AG04450 (cell line): ENCODE data around the gene CACNB2. TPM values are rescaled to one million over a fixed set of nuclear protein-coding genes. Genes with fewer than 3 reads are reported as not detected.

Experiments used
- CTCF ChIA-PET: fragments of 300-600, 350-600 bp; formaldehyde crosslinking; extraction: SDS; loops from one replicate; lab custom pipeline; 2022; ENCODE audit warnings: antibody characterized with exemption, inconsistent platforms; lab: Charles Lee
- POLR2A ChIA-PET: fragments of 350-600 bp; formaldehyde crosslinking; extraction: SDS; loops from one replicate; lab custom pipeline; 2021; ENCODE audit warnings: antibody characterized with exemption, inconsistent platforms; lab: Yijun Ruan, JAX
- DNase-seq: peaks from one replicate; pipeline ENCODE4 v3.0.0-alpha.2; 2011; ENCODE audit warnings: low read depth, low spot score
- H3K27ac ChIP-seq: one replicate; pipeline ENCODE4 v1.5.1; 2012; ENCODE audit warnings: low read depth, low read length, control low read depth
- H3K27me3 ChIP-seq: one replicate; pipeline ENCODE4 v1.6.0; 2012; ENCODE audit warnings: low read length; ENCODE audit not compliant: control insufficient read depth, insufficient read depth
- H3K4me3 ChIP-seq: 2 replicates; pipeline ENCODE4 v1.5.1; 2011; ENCODE audit warnings: mild to moderate bottlenecking, low read depth, low read length, control low read depth
- H3K9me3 ChIP-seq: 2 replicates; pipeline ENCODE4 v1.5.1; 2012; ENCODE audit warnings: low read length; ENCODE audit not compliant: control insufficient read depth, insufficient read depth
- CTCF ChIP-seq: IDR thresholded peaks from 2 replicates; pipeline ENCODE4 v1.5.1; 2011; ENCODE audit warnings: low read depth, low read length, control low read depth, inconsistent platforms
- polyA plus RNA-seq: library from polyadenylated mRNA; depleted of rRNA; stranded (reverse); fragments of >200 nt; gene quantifications from 2 replicates; pipeline ENCODE4 v1.2.3, GENCODE V29; 2011

CACNB2 gene
- polyA plus RNA-seq, 1 experiment = 0.76 TPM

GRCh38 chr10:18134921-18135320, 5.3 kb upstream of the CACNB2 start:
- Histone ChIP-seq H3K9me3 (no peaks in the 10 kb centered on the region), H3K27me3 (peaks cover 6% of the 10 kb centered on the region), H3K4me3 (no peak overlapping the region), H3K27ac (no peak overlapping the region)
- ChIA-PET CTCF (no interaction called here), POLR2A (no interaction called here)
- no peak for TF ChIP-seq CTCF
- DNase-seq = no peak

GRCh38 chr10:18136073-18136791, 4.0 kb upstream of the CACNB2 start:
- no peak for DNase-seq
- H3K4me3 ChIP-seq = no peak overlapping the region
- ChIA-PET POLR2A (no interaction called here), CTCF (no interaction called here)
- H3K27ac ChIP-seq = no peak overlapping the region
- H3K27me3 ChIP-seq = peaks cover 15% of the 10 kb centered on the region
- TF ChIP-seq CTCF = no peak
- no peaks in the 10 kb centered on the region; the same call in 1 of the 2 replicates for H3K9me3 ChIP-seq

GRCh38 chr10:18137111-18137510, 3.1 kb upstream of the CACNB2 start:
- no peak overlapping the region for H3K27ac ChIP-seq
- ChIA-PET POLR2A (no interaction called here), CTCF (no interaction called here)
- peaks cover 24% of the 10 kb centered on the region for H3K27me3 ChIP-seq
- no peak overlapping the region for H3K4me3 ChIP-seq
- TF ChIP-seq CTCF = no peak
- DNase-seq = no peak
- no peaks in the 10 kb centered on the region; the same call in 1 of the 2 replicates for H3K9me3 ChIP-seq

GRCh38 chr10:18140957-18141845, 977 bp downstream of the CACNB2 start:
- Histone ChIP-seq H3K27ac (no peak overlapping the region), H3K27me3 (peaks cover 36% of the 10 kb centered on the region), H3K9me3 (no peaks in the 10 kb centered on the region; the same call in 1 of the 2 replicates), H3K4me3 (peak overlapping the region; percentile 63)
- DNase-seq = no peak
- TF ChIP-seq CTCF = no peak
- POLR2A ChIA-PET = no interaction called here
- CTCF ChIA-PET = interaction anchor here (1.0 to 1.2 kb wide), 2 partner anchors 75 to 150 kb away, joined by 3 to 5 read pairs; no protein-coding TSS in a partner anchor
